Esophagus squamous epithelium (tissue), 4 donors: ENCODE results near the gene HOXB9.

ENCODE experiments used
- POLR2A ChIP-seq, 4 donors: fragments of 450-650 bp; IDR thresholded peaks; one replicate each; pipeline ENCODE4 v1.6.1; 2017; ENCODE audit warnings: antibody characterized with exemption in 4 of 4, mild to moderate bottlenecking in 4 of 4, moderate library complexity in 3 of 4
- TF ChIP-seq, protein P1 (sequence below), 6 experiments: fragments of 450-650 bp in 4 of 6; fragments of 200-600 bp in 2 of 6; sonication (generic) in 2 of 6; IDR thresholded peaks; one replicate each; pipeline ENCODE4 v1.5.1; 2016 to 2019; ENCODE audit warnings: antibody characterized with exemption in 6 of 6, mild to moderate bottlenecking in 4 of 6, moderate library complexity in 4 of 6

DNA sequence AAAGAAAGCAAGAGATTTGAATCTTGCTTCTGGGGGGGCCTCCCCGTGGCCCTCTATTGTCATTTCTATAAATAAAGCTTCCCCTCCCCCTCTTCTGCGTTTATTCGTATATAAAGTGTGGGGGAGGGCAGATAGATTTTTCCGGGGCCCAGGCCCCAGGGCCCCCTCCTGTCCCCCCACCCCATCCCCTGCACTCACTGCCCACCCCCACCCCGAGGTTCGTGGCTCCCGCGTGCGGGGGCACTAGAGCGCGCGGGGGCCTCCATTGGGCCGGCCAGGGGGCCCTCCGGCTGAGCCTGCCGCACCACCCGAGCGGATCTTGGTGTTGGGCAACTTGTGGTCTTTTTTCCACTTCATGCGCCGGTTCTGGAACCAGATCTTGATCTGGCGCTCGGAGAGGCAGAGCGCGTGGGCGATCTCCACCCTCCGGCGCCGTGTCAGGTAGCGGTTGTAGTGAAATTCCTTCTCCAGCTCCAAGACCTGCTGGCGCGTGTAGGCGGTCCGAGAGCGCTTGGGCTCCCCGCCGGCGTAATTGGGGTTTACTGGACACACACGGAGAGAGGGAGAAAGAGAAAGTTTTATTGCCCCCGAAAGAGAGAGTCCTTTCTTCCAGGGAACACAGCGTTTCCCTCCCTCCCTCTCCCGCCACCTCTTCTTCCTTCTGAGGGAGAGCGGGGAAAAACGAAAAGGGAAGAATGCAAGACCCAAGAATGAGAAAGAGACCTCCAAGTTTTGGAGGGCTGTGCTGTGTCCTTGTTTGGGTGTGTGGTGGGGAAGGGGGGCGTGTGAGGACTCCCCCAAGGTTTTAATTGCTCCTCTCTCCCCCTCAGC is 49.5 kb downstream of the HOXB9 start:
- peak in 2 of 4 donors; percentile 36 to 47 for TF ChIP-seq POLR2A (IDR thresholded peaks at IDR 0.05)
- TF ChIP-seq, protein P1, sequence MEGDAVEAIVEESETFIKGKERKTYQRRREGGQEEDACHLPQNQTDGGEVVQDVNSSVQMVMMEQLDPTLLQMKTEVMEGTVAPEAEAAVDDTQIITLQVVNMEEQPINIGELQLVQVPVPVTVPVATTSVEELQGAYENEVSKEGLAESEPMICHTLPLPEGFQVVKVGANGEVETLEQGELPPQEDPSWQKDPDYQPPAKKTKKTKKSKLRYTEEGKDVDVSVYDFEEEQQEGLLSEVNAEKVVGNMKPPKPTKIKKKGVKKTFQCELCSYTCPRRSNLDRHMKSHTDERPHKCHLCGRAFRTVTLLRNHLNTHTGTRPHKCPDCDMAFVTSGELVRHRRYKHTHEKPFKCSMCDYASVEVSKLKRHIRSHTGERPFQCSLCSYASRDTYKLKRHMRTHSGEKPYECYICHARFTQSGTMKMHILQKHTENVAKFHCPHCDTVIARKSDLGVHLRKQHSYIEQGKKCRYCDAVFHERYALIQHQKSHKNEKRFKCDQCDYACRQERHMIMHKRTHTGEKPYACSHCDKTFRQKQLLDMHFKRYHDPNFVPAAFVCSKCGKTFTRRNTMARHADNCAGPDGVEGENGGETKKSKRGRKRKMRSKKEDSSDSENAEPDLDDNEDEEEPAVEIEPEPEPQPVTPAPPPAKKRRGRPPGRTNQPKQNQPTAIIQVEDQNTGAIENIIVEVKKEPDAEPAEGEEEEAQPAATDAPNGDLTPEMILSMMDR (IDR thresholded peaks at IDR 0.05), result no peak
